GM20431 (cell line): Measurements from ENCODE around the gene IL15RA.
"Not testable (repeated sequence)": the region's sequence is repeated elsewhere in the genome, so short reads cannot be mapped to it uniquely, and the experiment has no call there.

Experiments used
- in situ Hi-C: fragments of 300-500 bp; cut with MseI, MboI; formaldehyde crosslinking; loops from one replicate; pipeline ENCODE4 v1.15.0; 2020; ENCODE audit warnings: low sequenced_read_pairs; ENCODE audit not compliant: unreplicated experiment

IL15RA gene

GRCh38 chr10:5953676-5954075 lies 23.7 kb downstream of the IL15RA start:
- in situ Hi-C loops: no loop called here

DNA sequence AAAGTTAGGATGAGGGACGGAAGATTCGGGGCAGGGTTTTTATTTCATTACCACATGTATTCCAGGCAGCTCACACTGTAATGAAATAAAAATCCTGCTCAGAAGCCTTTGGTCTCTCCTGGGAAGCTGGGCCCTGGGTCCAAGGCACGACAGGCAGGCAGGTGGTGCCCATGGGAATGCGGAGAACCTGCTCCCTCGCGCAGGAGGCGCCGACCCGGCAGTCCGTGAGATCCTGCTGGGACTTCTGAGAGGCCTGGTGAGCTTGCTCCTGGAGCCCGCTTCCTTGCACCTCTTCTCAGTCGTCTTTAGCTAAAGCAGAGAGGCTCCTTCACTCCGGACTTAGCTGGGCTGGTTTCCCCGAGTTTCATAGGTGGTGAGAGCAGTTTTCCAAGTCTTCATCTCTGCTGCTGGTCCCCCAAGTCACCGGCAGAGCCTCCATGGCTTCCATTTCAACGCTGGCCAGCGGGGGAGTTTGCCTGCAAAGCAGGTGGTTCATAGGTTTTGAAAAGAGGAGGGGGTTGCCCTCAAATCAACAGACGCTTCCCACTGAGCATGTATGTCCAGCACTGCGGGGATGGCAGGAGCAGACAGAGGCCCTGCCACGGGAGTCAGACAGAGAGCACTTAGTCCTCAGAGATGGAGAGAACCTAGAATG lies 24.5 kb downstream of the IL15RA start:
- in situ Hi-C loops: no loop called here

DNA sequence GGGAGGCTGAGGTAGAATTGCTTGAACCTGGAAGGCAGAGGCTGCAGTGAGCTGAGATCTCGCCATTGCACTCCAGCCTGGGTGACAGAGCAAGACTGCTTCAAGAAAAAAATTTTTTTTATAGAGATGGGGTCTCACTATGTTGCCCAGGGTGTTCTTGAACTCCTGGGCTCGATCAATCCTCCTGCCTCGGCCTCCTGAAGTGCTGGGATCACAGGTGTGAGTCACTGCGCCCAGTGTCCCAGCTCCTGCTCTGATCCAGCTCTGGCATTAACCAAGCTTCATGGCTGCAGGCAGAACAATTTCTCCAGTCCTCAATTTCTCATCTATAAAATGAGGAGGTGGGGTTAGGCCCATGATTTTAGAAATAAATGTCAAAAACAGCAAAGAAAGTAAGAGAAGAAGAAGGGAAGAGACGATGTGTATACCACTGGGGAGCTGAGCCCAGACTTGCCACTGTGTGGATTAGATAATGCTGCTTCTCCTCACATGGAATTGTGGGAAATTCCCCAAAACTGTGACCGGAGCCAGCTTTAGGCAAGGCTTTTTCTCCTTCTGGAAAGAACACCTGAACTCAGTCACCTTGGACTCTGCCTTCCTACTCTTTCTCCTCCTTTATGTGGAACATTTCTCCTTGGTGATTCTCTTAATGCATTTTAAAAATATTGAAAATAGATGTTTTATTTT lies 25.5 kb downstream of the IL15RA start:
- in situ Hi-C loops: no loop called here

DNA sequence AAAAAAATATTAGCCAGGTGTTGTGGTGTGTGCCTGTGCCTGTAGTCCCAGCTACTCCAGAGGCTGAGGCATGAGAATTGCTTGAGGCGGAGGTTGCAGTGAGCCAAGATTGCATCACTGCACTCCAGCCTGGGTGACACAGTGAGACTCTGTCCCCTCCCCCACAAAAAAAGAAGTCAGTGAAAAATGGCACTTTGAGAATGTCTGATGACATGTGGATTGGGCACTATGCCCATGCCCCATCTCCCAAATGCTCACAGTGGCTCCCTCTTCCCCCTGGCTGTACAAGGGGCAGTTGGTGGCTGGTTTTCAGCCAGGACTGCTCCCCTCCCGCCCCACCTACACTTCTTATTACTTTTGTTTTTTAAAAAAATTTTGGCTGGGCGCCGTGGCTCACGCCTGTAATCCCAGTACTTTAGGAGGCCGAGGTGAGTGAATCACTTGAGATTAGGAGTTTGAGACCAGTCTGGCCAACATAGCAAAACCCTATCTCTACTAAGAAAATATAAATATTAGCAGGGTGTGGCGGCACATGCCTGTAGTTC lies 26.1 kb downstream of the IL15RA start:
- in situ Hi-C loops: no loop called here

DNA sequence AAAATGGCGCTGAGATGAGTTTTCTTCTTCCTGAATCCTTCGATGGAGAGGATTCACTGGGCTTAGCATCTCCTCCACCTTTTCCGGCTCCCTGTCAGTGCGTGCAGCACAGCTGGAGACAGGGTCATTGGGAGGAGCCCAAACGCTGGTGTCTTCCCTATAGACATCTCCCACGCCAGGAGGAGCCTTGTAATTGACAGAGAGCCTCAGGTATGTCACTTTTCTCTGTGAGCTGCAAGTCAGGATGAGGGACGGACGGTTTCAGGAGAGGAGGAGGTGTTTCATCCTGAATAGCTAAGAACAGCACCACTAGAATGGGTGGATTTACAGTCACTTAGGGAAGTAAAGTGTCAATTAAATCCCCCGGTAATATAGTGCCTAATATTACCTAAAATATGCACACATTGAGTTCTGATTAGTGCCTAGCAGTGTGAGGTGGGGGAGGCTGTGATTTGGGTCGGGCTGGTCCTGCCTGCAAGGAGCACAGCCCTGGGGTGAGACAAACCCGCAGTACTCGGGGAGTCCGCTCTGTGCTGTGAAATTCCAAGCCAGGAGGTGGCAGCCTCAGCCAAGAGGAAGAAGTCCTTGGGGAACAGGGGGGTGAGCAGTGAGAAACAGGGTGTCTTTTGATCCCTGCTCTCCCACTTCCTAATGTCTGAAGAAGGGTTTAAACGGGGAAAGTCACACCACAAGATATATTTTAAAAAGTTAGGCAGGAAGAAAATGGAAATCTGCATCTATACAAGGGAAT lies 28.2 kb downstream of the IL15RA start:
- in situ Hi-C loops: no loop called here

- in situ Hi-C loops: no loop called here
Measured at GRCh38 chr10:5948208-5948585, 29.1 kb downstream of the IL15RA start.

GRCh38 chr10:5947471-5948207 lies 29.7 kb downstream of the IL15RA start:
- in situ Hi-C loops: no loop called here

DNA sequence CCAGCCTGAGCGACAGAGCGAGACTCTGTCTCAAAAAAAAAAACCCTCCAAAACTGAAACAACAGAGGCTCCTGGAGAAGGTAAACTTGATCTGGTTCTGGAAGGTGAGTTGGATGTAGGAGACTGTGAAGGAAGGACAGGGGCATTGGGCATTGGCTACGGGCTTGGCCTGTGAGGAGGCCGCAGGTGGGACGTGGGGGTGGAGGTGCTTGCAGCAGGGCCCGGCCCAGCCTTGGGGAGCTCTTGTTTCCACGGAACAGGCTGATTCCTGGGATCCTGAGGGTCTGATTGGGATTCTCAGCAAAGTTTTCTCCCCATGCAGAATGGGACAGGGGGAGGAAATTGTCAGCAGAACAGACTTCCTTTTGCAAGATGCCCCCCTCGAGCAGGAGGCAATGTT lies 30.6 kb downstream of the IL15RA start:
- in situ Hi-C loops: no loop called here

GRCh38 chr10:5946419-5946775 lies 30.9 kb downstream of the IL15RA start:
- in situ Hi-C loops: not testable (repeated sequence)

GRCh38 chr10:5945561-5946418 lies 31.6 kb downstream of the IL15RA start:
- in situ Hi-C loops: no loop called here

GRCh38 chr10:5945190-5945509 lies 32.2 kb downstream of the IL15RA start:
- in situ Hi-C loops: no loop called here

DNA sequence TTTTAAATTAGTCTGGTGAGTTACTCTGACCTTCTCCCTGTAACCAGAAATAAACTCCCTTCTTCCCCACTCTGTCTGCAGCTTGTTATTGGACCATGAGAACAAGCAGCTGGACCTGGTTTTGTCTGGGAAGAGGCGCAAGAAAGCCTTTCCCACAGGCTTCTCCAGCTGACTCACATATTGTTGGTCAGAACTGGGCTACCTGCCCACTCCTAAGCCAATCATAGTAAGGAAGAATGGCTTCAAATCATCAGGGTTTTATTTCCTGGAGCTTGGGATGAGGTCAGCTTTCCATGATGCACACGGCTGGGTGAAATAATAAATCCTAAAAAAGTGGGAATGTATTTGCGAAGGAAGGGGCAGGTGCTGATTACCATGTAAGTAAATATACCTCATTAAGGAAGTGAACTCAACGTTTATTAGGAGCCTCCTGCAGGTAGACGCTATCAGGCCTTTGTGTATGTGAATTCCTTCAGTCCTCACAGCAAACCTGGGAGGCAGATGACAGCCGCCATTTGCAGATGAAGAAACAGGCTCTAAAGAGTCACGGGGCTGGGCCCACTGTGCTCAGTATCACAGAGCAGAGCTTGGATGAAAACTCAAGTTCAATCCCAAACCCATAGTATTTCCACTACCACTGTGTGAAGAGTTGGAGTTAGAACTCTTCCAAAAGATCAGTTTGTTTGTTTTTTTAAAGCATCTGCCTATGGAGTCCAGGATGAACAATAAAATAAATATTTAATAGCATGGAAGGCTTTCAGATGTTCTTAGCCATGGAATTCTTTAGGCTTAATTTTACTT lies 32.8 kb downstream of the IL15RA start:
- in situ Hi-C loops: no loop called here

GRCh38 chr10:5943536-5943935 lies 33.8 kb downstream of the IL15RA start:
- in situ Hi-C loops: no loop called here

DNA sequence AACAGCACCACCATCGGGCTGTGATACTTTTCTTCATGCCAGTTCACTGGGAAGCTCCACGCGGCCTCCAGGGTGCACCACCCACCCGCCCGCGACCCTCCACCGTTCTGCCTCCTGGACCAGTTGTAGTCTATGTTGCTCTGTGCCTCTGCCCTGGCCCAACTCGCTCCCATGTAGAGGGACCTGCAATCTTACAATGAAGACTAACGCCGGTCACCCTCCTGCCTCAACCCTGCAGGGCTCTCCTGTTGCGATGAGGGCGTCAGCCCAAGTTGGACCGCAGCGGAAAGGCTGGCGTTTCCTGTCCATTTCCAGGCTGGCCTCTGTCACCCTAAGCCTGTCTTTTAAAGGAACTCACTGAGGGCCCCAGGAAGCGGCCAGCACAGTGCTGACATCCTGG lies 34.9 kb downstream of the IL15RA start:
- in situ Hi-C loops: no loop called here

DNA sequence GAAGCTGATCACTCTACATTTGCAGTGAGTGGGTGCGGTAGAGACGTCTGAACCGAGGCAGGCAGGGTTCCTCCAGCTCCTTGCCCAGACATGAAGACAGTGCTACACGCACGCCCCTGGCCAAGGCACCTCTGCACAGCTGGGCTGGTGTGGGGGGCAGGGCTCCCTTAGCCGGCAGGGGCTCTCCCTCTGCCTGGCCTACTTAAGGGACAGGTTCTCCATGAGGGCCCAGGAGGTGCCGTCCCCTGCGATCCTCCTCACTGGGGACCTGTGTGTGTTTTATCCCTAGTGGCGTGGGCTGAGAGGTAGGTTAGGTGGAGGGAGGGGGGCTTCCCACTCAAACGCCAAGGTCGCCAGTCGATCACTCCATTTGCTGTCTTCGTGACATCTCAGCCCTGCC lies 35.3 kb downstream of the IL15RA start:
- in situ Hi-C loops: no loop called here

- in situ Hi-C loops: no loop called here
Measured at GRCh38 chr10:5941579-5941978, 35.8 kb downstream of the IL15RA start.

- in situ Hi-C loops: no loop called here
Measured at GRCh38 chr10:5940807-5941218, 36.5 kb downstream of the IL15RA start.

DNA sequence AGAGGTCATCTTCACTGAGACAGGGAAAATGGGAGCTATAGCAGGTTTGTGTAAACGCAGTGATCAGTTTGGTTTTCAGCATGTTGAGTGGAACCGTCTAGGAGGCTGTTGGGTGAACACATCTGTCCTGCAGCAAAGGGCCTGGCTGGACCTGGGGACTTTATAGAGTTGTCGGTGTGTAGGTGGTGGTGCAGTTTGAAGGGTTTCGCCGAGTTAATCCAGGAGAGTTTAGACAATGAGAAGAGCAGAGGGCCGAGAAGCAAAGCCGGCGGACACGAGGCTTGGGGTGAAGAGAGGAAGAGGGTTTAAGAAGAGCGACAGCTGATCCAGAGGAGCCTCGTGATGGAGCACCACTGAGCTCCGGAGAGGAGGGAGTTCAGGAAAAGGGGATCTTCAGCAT lies 39.1 kb downstream of the IL15RA start:
- in situ Hi-C loops: no loop called here

GRCh38 chr10:5937016-5937415 lies 40.3 kb downstream of the IL15RA start:
- in situ Hi-C loops: no loop called here
